Psoas muscle (tissue), 8 donors: ENCODE results near the gene ZNF831. TPM values are rescaled to one million over a fixed set of nuclear protein-coding genes. Genes with fewer than 3 reads are reported as not detected.

Source experiments
- ATAC-seq, 4 donors: fragments of 200-7000 bp; cut with Tn5 transposase; one replicate each; pipeline ENCODE4 v1.9.1; 2020; ENCODE audit warnings: moderate library complexity in 3 of 4, mild to moderate bottlenecking in 2 of 4
- DNase-seq, 2 donors: peaks; one replicate each; pipeline ENCODE4 v3.0.0-alpha.2; 2020
- H3K27ac ChIP-seq: fragments of 200-600 bp; one replicate; pipeline ENCODE4 v1.8.0; 2022
- H3K27me3 ChIP-seq, 3 donors: fragments of 200-600 bp in 1 of 3; one replicate each; pipeline versions ENCODE4 v1.6.1 to v1.8.0; 2013 to 2022; ENCODE audit warnings: low read length in 2 of 3, mild to moderate bottlenecking in 2 of 3, moderate library complexity in 1 of 3; ENCODE audit not compliant: insufficient read depth in 3 of 3
- H3K36me3 ChIP-seq, 2 donors: fragments of 200-600 bp in 1 of 2; one replicate each; pipeline versions ENCODE4 v1.6.1 to v1.8.0; 2013 to 2022; ENCODE audit warnings: low read depth in 1 of 2, mild to moderate bottlenecking in 1 of 2, moderate library complexity in 1 of 2; ENCODE audit not compliant: insufficient read depth in 1 of 2
- H3K4me1 ChIP-seq: fragments of 200-600 bp; one replicate; pipeline ENCODE4 v1.8.0; 2022
- H3K4me3 ChIP-seq: fragments of 200-600 bp; one replicate; pipeline ENCODE4 v1.8.0; 2022; ENCODE audit warnings: mild to moderate bottlenecking
- H3K9me3 ChIP-seq: fragments of 200-600 bp; one replicate; pipeline ENCODE4 v1.8.0; 2022
- WGBS, 3 donors: extraction: QIAGEN DNeasy Blood & Tissue Kit; methylation state at CpG; one replicate each; pipeline versions ENCODE4 v1.1.6 to v1.1.7; 2013; 5-methylcytosine and 5-hydroxymethylcytosine counted together
- intact Hi-C, 2 donors: fragments of 100-400 bp; cut with DNase I; formaldehyde crosslinking; loops; one replicate each; pipeline versions ENCODE4 v1.11.0 to v1.14.2; 2022
- polyA plus RNA-seq, 3 donors: library from polyadenylated mRNA; stranded (reverse); fragments of 200-250 nt; gene quantifications; one replicate each; pipeline ENCODE4 v1.2.3, GENCODE V29; 2013
- total RNA-seq, 4 donors: library from RNA; stranded (reverse); fragmentation: NEBNext Ultra II Directional in 2 of 4; extraction: Animal tissue kit (Norgen Biotek cat#: 25700) in 2 of 4; gene quantifications; one replicate each; pipeline versions ENCODE4 v1.2.1 to v1.2.4, GENCODE V29; 2021 to 2023
- TF ChIP-seq, protein P1 (sequence below): fragments of 200-600 bp; IDR thresholded peaks from one replicate; pipeline ENCODE4 v1.8.0; 2022; ENCODE audit warnings: antibody characterized with exemption
- donor health status: healthy with polysubstance abuse.
- donor health status: DM: no; HTN: no; CAD: no; lungs with moderate emphysema.
- donor health status: Bipolar disorder and iron deficiency.
- donor health status: healthy.
- donor health status: DM: yes; HTN: yes; CAD: no.
- donor health status: DM: no; HTN: no; CAD: no.
- donor health status: DM: no; HTN: no; CAD: no.
- donor health status: DM: yes; HTN: yes; CAD: no.

ZNF831 gene
- total and polyA plus RNA-seq, 7 donors: 0.01 to 0.08 (median 0.03) TPM; not detected in 1

DNA sequence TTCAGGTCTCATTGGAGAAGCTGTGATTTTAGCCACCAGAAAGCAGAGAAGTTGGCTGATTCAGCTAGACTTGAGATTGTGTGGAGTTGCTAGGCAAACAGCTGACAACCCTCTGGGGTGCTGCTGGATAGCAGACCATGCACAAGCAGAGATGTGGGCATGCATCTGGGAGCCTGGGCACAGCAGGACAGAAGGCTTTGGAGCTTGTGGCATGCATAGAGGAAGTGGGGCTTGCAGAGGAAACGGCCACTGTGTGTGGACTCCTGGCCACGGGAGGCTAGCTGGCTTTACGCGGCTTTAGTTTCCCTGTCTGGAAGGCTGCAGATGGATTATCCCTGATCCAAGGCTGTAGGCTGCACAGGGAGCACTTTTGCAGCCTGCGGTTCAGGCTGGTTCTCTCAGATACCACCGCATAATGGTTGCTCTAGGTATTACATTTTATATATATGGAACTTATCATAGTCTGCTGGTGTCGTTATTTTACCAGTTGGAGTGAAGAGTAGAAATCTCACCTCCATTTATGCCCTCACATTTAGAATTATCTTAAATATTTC is 10.4 kb downstream of the ZNF831 start:
- no peaks in the 10 kb centered on the region for H3K36me3 ChIP-seq
- H3K9me3 ChIP-seq: no peaks in the 10 kb centered on the region
- ATAC-seq (no peak), DNase-seq (no peak)
- intact Hi-C loops: no loop called here
- 39 to 44% (median 39%) methylated on average over 7 of the region's 7 CpGs for WGBS, 3 donors
- no peaks in the 10 kb centered on the region for H3K4me1 ChIP-seq
- no peak overlapping the region for H3K27ac ChIP-seq
- peaks cover 0 to 3% (median 0%) of the 10 kb centered on the region in 3 donors for H3K27me3 ChIP-seq
- no peak overlapping the region for H3K4me3 ChIP-seq
- TF ChIP-seq, protein P1, sequence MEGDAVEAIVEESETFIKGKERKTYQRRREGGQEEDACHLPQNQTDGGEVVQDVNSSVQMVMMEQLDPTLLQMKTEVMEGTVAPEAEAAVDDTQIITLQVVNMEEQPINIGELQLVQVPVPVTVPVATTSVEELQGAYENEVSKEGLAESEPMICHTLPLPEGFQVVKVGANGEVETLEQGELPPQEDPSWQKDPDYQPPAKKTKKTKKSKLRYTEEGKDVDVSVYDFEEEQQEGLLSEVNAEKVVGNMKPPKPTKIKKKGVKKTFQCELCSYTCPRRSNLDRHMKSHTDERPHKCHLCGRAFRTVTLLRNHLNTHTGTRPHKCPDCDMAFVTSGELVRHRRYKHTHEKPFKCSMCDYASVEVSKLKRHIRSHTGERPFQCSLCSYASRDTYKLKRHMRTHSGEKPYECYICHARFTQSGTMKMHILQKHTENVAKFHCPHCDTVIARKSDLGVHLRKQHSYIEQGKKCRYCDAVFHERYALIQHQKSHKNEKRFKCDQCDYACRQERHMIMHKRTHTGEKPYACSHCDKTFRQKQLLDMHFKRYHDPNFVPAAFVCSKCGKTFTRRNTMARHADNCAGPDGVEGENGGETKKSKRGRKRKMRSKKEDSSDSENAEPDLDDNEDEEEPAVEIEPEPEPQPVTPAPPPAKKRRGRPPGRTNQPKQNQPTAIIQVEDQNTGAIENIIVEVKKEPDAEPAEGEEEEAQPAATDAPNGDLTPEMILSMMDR: no peak

DNA sequence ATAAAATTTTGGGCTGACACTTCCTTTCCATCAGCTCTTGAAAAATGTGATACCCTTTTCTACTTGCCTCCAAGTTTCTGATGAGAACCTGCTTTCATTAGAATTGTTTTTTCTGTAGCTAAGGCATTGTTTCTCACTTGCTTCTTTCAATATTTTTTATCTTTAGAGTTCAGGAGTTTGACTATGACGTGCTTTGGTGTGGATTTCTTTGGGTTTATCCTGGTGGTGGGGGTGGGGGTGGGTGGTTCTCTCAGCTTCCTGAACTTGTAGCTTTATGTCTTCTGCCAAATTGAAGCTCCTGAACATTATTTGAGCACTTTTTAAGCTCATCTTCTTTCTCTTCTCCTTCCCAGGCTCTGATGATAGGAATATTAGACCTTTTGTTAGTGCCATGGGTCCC is 11.4 kb downstream of the ZNF831 start:
- 56 to 81% (median 71%) methylated on average over 1 of the region's 1 CpG for WGBS, 3 donors
- Histone ChIP-seq H3K4me3 (no peak overlapping the region), H3K27ac (no peak overlapping the region), H3K36me3 (no peaks in the 10 kb centered on the region), H3K27me3 (peaks cover 0 to 3% (median 0%) of the 10 kb centered on the region in 3 donors), H3K9me3 (no peaks in the 10 kb centered on the region), H3K4me1 (no peaks in the 10 kb centered on the region)
- no peak for ATAC-seq
- TF ChIP-seq, protein P1: no peak
- intact Hi-C loops: no loop called here
- no peak for DNase-seq

DNA sequence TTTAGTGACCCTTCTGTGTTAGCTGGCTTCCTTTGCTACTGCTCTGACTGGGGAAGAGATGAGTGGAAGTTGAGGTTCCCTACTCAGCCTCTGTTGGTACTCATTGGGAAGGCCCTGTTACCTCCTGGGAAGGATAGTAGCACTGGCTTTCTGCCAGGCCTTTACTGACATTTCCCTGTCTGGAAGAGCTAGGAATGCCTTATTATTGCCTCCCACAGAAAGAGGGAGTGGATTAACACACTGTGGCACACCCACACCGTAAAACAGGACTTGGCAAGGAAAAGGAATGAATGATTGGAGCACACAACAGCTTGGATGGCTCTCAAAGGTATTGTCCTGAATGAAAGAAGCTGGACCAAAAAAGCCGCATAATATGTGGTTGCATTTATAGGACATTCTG is 12.2 kb downstream of the ZNF831 start:
- H3K27me3 ChIP-seq: peaks cover 0 to 3% (median 0%) of the 10 kb centered on the region in 3 donors
- ATAC-seq (no peak), DNase-seq (no peak)
- H3K9me3 ChIP-seq: no peaks in the 10 kb centered on the region
- intact Hi-C loops: no loop called here
- TF ChIP-seq, protein P1: no peak
- no peak overlapping the region for H3K4me3 ChIP-seq
- H3K27ac ChIP-seq: no peak overlapping the region
- no peaks in the 10 kb centered on the region for H3K36me3 ChIP-seq
- no peaks in the 10 kb centered on the region for H3K4me1 ChIP-seq
- WGBS, 3 donors: 47 to 69% (median 56%) methylated on average over 2 of the region's 2 CpGs

DNA sequence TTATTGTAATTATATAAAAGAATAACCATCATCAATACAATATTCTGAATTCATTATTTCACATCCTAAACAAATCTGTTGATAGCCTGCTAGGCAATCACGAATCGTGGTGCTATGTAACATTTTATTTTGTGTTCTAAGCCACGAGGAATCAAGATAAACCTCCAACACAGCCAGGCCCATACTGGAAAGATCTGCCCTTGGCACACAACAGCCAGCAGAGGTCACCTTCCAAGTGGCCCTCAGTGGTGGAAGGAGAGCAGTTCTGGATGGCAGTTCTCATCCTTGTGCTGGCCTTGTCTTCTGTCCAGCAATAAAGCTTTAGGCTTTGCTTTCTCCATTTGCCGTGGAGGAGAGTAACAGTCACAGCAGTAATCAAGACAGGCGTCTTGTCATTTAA is 13.2 kb downstream of the ZNF831 start:
- intact Hi-C loops: no loop called here
- H3K36me3 ChIP-seq: no peaks in the 10 kb centered on the region
- TF ChIP-seq, protein P1: no peak
- H3K27ac ChIP-seq: no peak overlapping the region
- ATAC-seq (no peak), DNase-seq (no peak)
- H3K4me1 ChIP-seq: no peaks in the 10 kb centered on the region
- no peaks in the 10 kb centered on the region for H3K9me3 ChIP-seq
- H3K4me3 ChIP-seq: no peak overlapping the region
- WGBS, 3 donors: 76 to 82% (median 78%) methylated on average over 5 of the region's 5 CpGs
- H3K27me3 ChIP-seq: peaks cover 0 to 3% (median 0%) of the 10 kb centered on the region in 3 donors
